ENCODE data around the gene CDH4. TPM values are rescaled to one million over a fixed set of nuclear protein-coding genes. Genes with fewer than 3 reads are reported as not detected.

The CDH4 gene
- total RNA-seq, 2 donors from 2014 or later, result not detected

DNA sequence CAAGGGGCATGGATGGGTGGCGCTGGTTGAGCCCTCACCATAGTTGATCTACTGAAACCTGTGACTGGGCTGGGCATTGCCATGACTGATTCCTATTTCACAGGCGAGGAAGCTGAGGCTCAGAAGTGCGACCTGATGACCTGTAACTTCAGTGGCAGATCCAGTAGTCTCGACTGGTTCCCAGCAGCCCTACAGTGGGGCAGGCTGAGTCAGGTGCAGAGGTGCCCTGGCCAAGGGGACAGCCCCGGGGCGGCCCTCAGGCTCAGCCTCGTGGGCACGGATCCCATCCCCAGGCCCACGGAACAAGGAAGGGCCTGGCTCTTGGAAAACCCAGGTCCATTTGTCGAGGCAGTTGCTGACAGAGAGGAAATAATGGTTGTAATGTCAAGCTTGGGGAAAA is 283.0 kb downstream of the CDH4 start:
- Histone ChIP-seq H3K4me3 (no peak overlapping the region), H3K9me3 (no peaks in the 10 kb centered on the region), H3K4me1 (ENCODE audit: control insufficient read depth in 1 of 2, low read depth in 2 of 2) (no peaks in the 10 kb centered on the region), H3K36me3 (no peaks in the 10 kb centered on the region), H3K27me3 (replicated peaks; ENCODE audit: insufficient read depth) (no peaks in the 10 kb centered on the region), H3K27ac (no peak overlapping the region)
- no peak for TF ChIP-seq CTCF (IDR thresholded peaks at IDR 0.05)
- ATAC-seq (ENCODE audit: insufficient number of reproducible peaks, low FRiP score, low read depth) (no peak), DNase-seq (ENCODE audit: low spot score) (no peak)

- Histone ChIP-seq H3K4me3 (no peak overlapping the region), H3K27ac (no peak overlapping the region), H3K4me1 (ENCODE audit: control insufficient read depth in 1 of 2, low read depth in 2 of 2) (no peaks in the 10 kb centered on the region), H3K9me3 (no peaks in the 10 kb centered on the region), H3K27me3 (replicated peaks; ENCODE audit: insufficient read depth) (no peaks in the 10 kb centered on the region), H3K36me3 (no peaks in the 10 kb centered on the region)
- DNase-seq (ENCODE audit: low spot score) (no peak), ATAC-seq (ENCODE audit: insufficient number of reproducible peaks, low FRiP score, low read depth) (no peak)
- no peak for TF ChIP-seq CTCF (IDR thresholded peaks at IDR 0.05)
Observed at GRCh38 chr20:61535536-61535935, 283.5 kb downstream of the CDH4 start.

- no peak for ATAC-seq (ENCODE audit: insufficient number of reproducible peaks, low FRiP score, low read depth)
- TF ChIP-seq CTCF (IDR thresholded peaks at IDR 0.05), result no peak
- no peak overlapping the region for H3K27ac ChIP-seq
Observed at GRCh38 chr20:61535956-61536355, 283.9 kb downstream of the CDH4 start.

GRCh38 chr20:61536671-61537070 is 284.6 kb downstream of the CDH4 start:
- TF ChIP-seq CTCF (IDR thresholded peaks at IDR 0.05), result no peak
- H3K27ac ChIP-seq, result no peak overlapping the region
- no peak overlapping the region for H3K4me3 ChIP-seq
- H3K9me3 ChIP-seq, result no peaks in the 10 kb centered on the region
- no peaks in the 10 kb centered on the region for H3K27me3 ChIP-seq (replicated peaks; ENCODE audit: insufficient read depth)
- DNase-seq (ENCODE audit: low spot score) (no peak), ATAC-seq (ENCODE audit: insufficient number of reproducible peaks, low FRiP score, low read depth) (no peak)
- no peaks in the 10 kb centered on the region for H3K4me1 ChIP-seq (ENCODE audit: control insufficient read depth in 1 of 2, low read depth in 2 of 2)
- H3K36me3 ChIP-seq, result no peaks in the 10 kb centered on the region

More at GRCh38 chr20:61535956-61536355, 283.9 kb downstream of the CDH4 start:
- no peaks in the 10 kb centered on the region for H3K27me3 ChIP-seq (replicated peaks; ENCODE audit: insufficient read depth)
- no peaks in the 10 kb centered on the region for H3K9me3 ChIP-seq
- DNase-seq (ENCODE audit: low spot score), result no peak
- no peak overlapping the region for H3K4me3 ChIP-seq
- H3K4me1 ChIP-seq (ENCODE audit: control insufficient read depth in 1 of 2, low read depth in 2 of 2), result no peaks in the 10 kb centered on the region
- no peaks in the 10 kb centered on the region for H3K36me3 ChIP-seq

DNA sequence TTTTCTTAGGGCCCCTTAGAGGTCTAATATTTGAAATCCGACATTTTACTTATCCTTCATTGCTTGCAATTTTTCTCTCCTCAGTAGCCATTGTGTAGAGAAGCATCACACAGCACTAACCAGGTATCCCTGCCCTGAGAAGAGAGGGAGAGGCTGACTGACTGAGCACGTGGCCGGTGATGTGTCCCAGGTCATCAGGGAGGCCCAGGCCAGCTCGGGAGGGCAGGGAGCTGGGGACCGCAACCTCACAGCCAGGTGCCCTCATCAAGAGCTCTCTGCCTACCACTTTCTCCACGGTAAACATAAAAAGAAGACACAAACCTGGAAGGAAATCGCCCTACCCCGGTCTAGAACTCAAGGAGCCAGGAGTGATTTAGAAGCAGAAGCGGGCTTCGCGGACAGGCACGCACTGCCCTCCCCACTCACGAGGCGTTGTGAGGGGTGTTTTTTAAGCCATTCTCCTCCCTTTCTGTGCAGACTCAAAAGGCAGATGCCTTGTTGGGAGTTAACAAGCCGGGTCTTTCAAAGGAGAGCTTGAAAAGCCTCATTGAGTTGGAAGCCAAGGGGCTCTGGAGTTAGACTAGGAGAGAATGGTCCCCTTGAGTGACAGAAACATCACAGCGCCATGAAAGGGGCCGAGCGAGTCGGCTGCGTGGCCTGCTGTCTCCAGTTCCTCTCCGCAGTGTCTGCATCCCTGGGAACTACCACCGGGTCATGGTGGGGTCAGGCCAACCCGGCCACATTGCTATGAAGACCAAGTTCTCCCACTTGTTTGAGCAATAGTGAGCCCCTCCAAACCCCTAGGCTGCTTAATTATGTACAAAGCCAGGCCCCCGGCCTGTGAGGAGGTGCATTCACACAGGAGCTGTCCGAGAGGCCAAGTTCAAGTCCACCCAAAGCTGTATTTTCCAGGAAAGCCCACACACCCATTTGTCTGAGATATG is 285.4 kb downstream of the CDH4 start:
- Histone ChIP-seq H3K4me3 (no peak overlapping the region), H3K27me3 (replicated peaks; ENCODE audit: insufficient read depth) (no peaks in the 10 kb centered on the region), H3K27ac (no peak overlapping the region), H3K4me1 (ENCODE audit: control insufficient read depth in 1 of 2, low read depth in 2 of 2) (no peaks in the 10 kb centered on the region), H3K36me3 (no peaks in the 10 kb centered on the region), H3K9me3 (no peaks in the 10 kb centered on the region)
- no peak for TF ChIP-seq CTCF (IDR thresholded peaks at IDR 0.05)
- ATAC-seq (ENCODE audit: insufficient number of reproducible peaks, low FRiP score, low read depth) (no peak), DNase-seq (ENCODE audit: low spot score) (no peak)
